Measurements from ENCODE around the gene PPP2R2C.

The PPP2R2C gene

DNA sequence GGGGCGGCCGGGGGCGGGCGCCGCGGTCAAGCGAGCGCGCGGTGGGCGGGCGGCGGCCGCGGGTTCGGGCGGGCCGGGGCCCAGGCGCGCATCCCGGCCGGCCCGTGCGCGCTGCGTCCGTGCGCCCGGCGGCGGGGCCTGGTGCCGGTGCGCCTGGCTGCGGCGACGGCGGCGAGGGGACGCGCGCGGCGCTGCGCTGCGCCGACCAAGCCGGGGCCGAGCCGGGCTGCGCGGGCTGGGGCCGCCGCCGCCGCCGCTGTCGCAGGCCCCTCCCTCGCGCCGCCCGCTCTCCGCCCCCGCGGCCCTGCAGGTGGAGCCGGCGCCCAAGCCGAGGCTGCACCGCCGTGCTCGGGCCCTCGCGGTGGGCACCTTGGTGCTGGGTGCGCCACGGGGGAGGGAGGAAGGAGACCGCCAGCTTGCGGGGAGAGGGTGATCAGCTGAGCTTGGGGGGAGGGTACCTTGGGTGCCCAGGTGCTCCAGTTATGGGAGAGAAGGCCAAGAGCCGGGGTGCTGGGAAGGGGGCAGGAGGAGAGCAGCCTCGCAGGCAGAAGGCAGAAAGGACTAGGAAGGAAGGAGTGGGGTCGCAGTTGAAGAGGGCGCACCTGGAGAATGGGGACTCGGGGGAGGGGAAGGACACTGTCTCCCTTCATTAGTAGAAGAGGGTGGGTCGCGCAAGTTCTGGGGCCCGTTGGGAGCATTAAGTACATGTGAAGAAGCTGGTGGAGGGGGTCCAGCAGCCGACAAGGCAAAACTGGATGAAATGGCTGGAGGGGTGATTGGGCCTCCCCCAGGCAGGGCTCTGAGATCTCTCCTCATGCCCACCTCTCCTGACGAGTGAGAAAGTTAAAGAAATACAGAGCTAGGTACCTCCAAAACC, at the start of gene PPP2R2C:
Gene PPP2R2C (minus strand): TSS at position 228 of the 877 bp plus-strand sequence. CDS start 385 bp downstream, outside the sequence.
- Mint-ChIP-seq H3K27ac (no peak within 1 kb of the TSS), H3K4me3 (peak within 1 kb of the TSS; percentile 69), H3K36me3 (ENCODE audit: low read depth) (no peaks in the 10 kb centered on the region), H3K4me1 (peaks cover under 1% of the 10 kb centered on the region), H3K9me3 (peaks cover under 1% of the 10 kb centered on the region), H3K27me3 (ENCODE audit: low read depth, poor library complexity) (peaks cover 93% of the 10 kb centered on the region)
- DNase-seq, result peak; percentile 65
- TF ChIP-seq, protein P1, sequence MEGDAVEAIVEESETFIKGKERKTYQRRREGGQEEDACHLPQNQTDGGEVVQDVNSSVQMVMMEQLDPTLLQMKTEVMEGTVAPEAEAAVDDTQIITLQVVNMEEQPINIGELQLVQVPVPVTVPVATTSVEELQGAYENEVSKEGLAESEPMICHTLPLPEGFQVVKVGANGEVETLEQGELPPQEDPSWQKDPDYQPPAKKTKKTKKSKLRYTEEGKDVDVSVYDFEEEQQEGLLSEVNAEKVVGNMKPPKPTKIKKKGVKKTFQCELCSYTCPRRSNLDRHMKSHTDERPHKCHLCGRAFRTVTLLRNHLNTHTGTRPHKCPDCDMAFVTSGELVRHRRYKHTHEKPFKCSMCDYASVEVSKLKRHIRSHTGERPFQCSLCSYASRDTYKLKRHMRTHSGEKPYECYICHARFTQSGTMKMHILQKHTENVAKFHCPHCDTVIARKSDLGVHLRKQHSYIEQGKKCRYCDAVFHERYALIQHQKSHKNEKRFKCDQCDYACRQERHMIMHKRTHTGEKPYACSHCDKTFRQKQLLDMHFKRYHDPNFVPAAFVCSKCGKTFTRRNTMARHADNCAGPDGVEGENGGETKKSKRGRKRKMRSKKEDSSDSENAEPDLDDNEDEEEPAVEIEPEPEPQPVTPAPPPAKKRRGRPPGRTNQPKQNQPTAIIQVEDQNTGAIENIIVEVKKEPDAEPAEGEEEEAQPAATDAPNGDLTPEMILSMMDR (IDR thresholded peaks at IDR 0.05), result no peak

DNA sequence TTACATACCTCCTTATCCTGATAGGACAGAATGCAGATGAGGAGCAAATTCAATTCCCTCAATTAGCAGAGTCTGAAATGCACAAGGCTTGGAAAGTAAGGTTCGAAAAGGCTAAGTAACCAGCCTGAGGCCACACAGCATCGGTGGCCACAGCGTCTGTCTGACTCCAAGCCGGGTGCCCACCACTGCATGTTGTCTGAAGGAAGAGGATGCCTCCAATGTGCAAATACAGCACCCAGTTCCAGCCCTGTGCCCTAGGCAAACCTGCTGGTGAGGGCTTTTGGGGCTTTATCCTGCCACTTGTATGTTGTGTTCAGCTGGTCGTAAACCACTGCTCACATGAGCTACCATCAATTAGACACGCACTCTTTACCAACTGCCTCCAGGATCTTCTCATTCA, 48.6 kb upstream of the PPP2R2C start:
- TF ChIP-seq, protein P1 (IDR thresholded peaks at IDR 0.05), result no peak
- H3K27me3 Mint-ChIP-seq (ENCODE audit: low read depth, poor library complexity), result peaks cover 6% of the 10 kb centered on the region

DNA sequence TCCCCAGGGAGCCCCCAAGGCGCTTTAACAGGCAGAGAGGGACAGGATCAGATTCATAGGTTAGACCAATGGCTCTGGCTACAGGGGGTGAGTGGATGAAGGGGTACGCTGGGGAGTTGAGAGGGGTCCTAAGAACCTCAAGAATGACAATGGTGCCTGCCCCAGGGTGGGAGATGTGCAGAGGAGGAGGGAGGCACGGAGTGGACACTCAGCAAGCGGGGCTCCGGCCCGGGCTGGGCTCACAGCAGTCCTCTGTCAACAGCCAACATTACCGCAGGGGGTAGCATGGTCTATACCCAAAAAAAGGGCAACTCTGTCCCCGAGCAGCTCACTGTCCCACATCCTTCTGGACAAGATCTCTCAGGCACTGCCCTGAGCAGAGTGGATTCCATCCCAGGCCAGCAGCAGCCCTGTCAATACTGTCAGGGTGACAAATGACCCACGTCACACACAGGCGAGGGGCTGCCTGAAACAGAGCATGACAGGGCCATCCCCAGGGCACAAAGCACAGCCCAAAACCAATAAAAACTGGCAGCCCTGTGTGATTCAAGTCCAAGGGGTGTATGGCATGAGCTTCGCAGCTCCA, 47.7 kb upstream of the PPP2R2C start:
- DNase-seq, result peak; percentile 22
- TF ChIP-seq, protein P1 (IDR thresholded peaks at IDR 0.05), result no peak
- no peaks in the 10 kb centered on the region for H3K36me3 Mint-ChIP-seq (ENCODE audit: low read depth)
- H3K27me3 Mint-ChIP-seq (ENCODE audit: low read depth, poor library complexity), result peaks cover 6% of the 10 kb centered on the region
- H3K4me1 Mint-ChIP-seq, result peaks cover 23% of the 10 kb centered on the region
- H3K9me3 Mint-ChIP-seq, result peaks cover 7% of the 10 kb centered on the region
- H3K27ac Mint-ChIP-seq, result no peak overlapping the region
- H3K4me3 Mint-ChIP-seq, result no peak overlapping the region

More for the DNA sequence above, 48.6 kb upstream of the PPP2R2C start:
- no peaks in the 10 kb centered on the region for H3K36me3 Mint-ChIP-seq (ENCODE audit: low read depth)
- H3K4me1 Mint-ChIP-seq, result peaks cover 23% of the 10 kb centered on the region
- no peak overlapping the region for H3K27ac Mint-ChIP-seq
- no peak overlapping the region for H3K4me3 Mint-ChIP-seq
- peaks cover 7% of the 10 kb centered on the region for H3K9me3 Mint-ChIP-seq
- DNase-seq, result no peak

DNA sequence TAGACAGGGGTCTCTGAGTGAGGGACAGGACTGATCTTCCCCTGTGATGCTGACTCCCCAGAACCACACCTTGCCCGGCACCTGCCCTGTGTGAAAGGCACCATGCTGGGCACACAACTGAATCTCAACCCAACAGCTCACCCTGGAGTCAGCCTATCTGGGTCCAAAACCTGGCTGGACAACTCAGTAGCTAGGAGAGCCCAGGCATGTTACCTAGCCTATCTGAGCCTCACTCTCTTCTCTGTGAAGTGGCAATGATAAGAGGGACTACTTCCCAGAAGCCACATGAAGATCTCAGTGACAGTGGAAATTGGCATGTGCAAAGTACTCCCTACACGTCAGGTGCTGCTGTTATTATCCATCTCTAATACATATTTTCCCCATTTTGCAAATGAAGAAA, 44.8 kb upstream of the PPP2R2C start:
- Mint-ChIP-seq H3K27ac (no peak overlapping the region), H3K27me3 (ENCODE audit: low read depth, poor library complexity) (peaks cover 3% of the 10 kb centered on the region), H3K36me3 (ENCODE audit: low read depth) (no peaks in the 10 kb centered on the region), H3K4me3 (no peak overlapping the region), H3K9me3 (peaks cover 20% of the 10 kb centered on the region), H3K4me1 (peaks cover 23% of the 10 kb centered on the region)
- TF ChIP-seq, protein P1 (IDR thresholded peaks at IDR 0.05), result no peak
- DNase-seq, result no peak

DNA sequence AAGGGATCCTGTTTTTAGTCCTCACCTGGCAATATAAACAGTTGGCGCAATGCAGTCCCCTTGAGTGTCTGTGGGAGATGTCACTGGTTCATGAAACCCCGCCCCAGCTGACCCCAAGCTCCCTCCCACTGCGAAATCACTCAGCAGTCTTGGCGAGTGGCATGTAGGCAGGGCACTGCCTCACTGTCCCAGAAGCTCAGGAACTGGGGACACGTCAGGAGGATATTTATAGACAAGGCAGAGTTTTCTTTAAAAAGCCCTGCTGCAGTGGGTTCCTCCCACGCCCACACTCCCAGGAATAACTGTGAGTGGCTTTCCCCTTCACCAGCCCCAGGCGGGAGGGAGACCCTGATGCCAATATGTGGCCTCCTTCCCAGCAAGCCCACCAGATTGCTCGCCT, 44.3 kb upstream of the PPP2R2C start:
- H3K27ac Mint-ChIP-seq, result no peak overlapping the region
- peaks cover 23% of the 10 kb centered on the region for H3K4me1 Mint-ChIP-seq
- H3K4me3 Mint-ChIP-seq, result no peak overlapping the region
- H3K9me3 Mint-ChIP-seq, result peaks cover 20% of the 10 kb centered on the region
- peaks cover 3% of the 10 kb centered on the region for H3K27me3 Mint-ChIP-seq (ENCODE audit: low read depth, poor library complexity)
- DNase-seq, result no peak
- no peaks in the 10 kb centered on the region for H3K36me3 Mint-ChIP-seq (ENCODE audit: low read depth)
- TF ChIP-seq, protein P1 (IDR thresholded peaks at IDR 0.05), result no peak
